GM06990 (cell line): ENCODE measurements around the gene MAP3K6.

ENCODE experiments used
- DNase-seq: peaks from one replicate; pipeline ENCODE4 v3.0.0-alpha.2; 2011; ENCODE audit not compliant: insufficient read length; ENCODE audit errors: extremely low read depth
- H3K27me3 ChIP-seq: replicated peaks from 2 replicates; pipeline ENCODE4 v1.6.0; 2011; ENCODE audit warnings: low read length; ENCODE audit not compliant: control insufficient read depth, insufficient read depth
- H3K36me3 ChIP-seq: 2 replicates; pipeline ENCODE4 v1.5.1; 2011; ENCODE audit warnings: low read length; ENCODE audit not compliant: control insufficient read depth, insufficient read depth
- H3K4me3 ChIP-seq: replicated peaks from 2 replicates; pipeline ENCODE4 v1.5.1; 2011; ENCODE audit warnings: low read depth, mild to moderate bottlenecking, control low read depth, low read length
- TF ChIP-seq, protein P1 (sequence below): IDR thresholded peaks from 2 replicates; pipeline ENCODE4 v1.5.1; 2011; ENCODE audit warnings: low read length, control low read depth, mild to moderate bottlenecking, inconsistent platforms; ENCODE audit not compliant: insufficient read depth, poor library complexity, severe bottlenecking

MAP3K6 gene

DNA sequence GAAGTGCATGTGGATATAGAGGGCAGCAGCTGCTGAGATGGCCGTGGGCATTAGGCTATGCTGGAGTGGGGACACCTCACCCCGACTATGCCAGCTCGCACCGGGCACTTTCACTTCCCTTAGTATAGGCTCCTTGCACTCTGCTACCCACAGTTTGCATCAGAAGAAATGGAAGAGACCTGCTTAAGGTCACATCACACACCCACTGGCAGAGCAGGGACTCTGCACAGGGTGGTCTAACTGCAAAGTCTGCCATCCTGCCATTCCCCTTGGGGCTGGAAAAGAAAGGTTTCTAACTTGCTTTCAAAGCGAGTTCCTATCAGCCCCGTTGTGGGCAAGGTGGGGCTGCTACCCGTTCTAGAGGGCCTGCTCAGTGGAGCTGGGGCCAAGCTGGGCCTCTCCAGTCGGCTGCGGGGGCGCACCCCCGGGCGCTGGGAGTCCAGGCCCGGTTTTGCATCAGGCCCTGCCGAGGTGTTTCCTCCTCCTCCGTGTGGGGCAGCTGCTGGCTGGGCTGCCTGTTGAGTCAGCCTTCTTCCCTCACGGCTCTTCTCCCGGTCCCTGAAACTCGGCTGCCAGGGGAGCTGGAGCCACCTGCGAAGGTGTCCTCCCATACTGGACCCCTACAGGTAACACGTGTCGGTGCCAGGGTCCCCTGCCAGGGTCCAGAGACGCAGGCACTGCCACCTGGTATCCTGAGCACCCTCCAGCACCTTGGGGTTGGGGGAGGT lies 25.1 kb downstream of the MAP3K6 start, which contains the start of gene SYTL1:
Gene SYTL1 (plus strand): TSS at position 498 of the 728 bp plus-strand sequence. CDS start 3,313 bp downstream, outside the sequence.
- Histone ChIP-seq H3K36me3 (peaks cover 3% of the 10 kb centered on the region), H3K4me3 (peak within 1 kb of the TSS; percentile 76), H3K27me3 (no peaks in the 10 kb centered on the region)
- peak; percentile 84 for DNase-seq
- TF ChIP-seq, protein P1, sequence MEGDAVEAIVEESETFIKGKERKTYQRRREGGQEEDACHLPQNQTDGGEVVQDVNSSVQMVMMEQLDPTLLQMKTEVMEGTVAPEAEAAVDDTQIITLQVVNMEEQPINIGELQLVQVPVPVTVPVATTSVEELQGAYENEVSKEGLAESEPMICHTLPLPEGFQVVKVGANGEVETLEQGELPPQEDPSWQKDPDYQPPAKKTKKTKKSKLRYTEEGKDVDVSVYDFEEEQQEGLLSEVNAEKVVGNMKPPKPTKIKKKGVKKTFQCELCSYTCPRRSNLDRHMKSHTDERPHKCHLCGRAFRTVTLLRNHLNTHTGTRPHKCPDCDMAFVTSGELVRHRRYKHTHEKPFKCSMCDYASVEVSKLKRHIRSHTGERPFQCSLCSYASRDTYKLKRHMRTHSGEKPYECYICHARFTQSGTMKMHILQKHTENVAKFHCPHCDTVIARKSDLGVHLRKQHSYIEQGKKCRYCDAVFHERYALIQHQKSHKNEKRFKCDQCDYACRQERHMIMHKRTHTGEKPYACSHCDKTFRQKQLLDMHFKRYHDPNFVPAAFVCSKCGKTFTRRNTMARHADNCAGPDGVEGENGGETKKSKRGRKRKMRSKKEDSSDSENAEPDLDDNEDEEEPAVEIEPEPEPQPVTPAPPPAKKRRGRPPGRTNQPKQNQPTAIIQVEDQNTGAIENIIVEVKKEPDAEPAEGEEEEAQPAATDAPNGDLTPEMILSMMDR: no peak

DNA sequence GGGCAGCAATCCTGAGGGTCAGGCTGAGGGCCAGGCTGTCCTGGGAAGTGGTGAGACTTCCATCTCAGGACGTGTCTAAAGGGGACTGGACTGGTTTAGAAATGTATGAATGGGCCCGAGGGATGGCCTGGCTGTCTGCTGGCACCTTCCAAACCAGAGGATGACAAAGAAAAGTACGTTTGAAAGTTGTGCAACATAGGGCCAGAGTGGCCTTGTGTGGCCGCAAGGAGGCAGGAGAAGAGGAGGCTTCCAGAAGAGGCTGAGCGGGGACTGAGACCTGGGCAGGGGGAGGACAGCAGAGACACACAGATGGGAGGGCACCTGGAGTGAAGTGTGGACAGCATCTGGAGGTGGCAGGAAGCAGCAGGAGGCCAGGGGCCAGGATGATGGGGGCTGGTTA lies 27.5 kb downstream of the MAP3K6 start:
- no peak for DNase-seq
- H3K4me3 ChIP-seq: no peak overlapping the region
- TF ChIP-seq, protein P1: no peak

DNA sequence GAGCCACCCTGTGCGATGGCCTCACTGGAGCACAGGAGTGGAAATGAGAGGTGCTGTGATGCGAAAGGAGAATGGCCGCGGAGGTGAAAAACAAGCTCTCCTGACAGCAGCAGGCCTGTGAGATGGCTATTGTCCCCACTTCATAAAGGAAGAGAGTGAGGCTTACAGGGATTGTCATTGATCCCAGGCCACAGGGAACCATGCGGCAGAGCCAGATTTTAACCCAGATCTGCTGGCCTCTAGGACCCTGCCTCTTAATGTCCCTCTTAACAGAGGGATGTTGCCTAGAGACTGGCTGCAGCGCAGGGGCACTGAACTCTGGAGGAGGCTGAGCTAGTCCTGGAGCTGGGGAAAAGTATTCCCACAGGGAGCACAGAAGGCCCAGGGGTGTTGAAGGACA lies 28.0 kb downstream of the MAP3K6 start:
- TF ChIP-seq, protein P1: no peak
- no peaks in the 10 kb centered on the region for H3K27me3 ChIP-seq
- no peak overlapping the region for H3K4me3 ChIP-seq
- peaks cover 24% of the 10 kb centered on the region for H3K36me3 ChIP-seq
- no peak for DNase-seq

More for the DNA sequence above, 27.5 kb downstream of the MAP3K6 start:
- Histone ChIP-seq H3K27me3 (no peaks in the 10 kb centered on the region), H3K36me3 (peaks cover 19% of the 10 kb centered on the region)

DNA sequence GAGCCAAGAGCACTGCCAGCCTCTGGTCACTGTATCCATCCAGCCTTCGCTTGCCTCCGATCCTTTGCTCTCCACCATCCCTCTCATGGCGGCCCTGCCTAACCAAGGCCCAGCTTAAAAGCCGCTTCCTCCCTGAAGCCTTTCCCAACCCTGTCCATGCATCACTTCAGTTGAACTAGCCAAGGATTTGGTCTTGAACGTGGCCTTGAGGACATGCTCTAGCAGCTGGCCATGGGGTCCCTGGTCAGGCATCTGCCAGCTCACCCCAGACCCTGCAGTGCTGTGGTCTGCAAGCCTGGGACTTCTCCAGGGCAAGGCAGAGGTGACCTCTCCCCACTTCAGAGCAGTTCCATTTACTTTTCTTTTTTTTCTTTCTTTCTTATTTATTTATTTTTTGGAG lies 30.0 kb downstream of the MAP3K6 start:
- no peak for DNase-seq
- H3K36me3 ChIP-seq: peaks cover 40% of the 10 kb centered on the region
- H3K4me3 ChIP-seq: no peak overlapping the region
- TF ChIP-seq, protein P1: no peak
- no peaks in the 10 kb centered on the region for H3K27me3 ChIP-seq

DNA sequence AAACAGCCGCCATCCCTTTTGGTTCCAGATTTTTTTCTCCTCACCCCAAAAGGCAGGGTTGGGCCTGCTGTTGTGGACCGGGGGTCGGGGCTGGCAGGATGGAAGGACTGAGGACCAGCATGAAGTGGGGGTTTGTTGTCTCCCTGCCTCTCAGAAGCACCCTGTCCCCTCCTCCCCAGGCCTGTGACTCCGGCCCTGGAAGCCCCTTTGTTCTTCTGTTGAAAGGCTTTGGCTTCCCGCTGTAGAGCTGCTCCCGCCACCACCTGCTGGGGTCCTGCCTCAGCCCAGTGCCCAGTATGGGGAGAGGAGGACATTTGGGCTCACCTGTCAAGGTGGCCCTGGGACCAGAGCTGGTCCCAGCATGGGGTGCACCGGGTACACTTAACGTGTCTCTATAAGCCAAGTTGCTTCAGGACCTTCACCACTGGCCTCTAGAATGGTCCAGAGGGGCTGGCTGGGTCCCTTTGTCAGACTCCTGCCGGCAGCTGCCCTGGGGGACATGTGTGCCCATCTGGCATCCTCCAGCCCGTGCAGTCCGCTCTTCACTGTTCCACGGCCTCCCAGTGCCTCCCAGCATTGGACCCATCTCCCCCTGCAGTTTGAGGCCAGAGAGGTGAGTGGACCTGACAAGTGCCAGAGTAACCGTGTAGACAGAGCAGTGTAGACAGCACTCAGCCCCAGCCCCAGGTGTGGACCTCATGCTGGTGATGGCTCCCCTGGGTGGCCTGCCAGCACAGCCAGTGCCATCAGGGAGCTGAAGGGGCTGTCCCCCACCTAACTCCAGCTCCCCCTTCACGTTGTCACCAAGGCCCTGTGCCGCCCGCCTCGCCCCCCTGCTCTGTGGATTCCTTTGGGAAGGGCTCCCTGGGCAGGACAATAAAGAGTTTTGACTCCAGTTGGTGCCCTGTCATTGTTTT lies 31.0 kb downstream of the MAP3K6 start:
- TF ChIP-seq, protein P1: no peak
- Histone ChIP-seq H3K27me3 (no peaks in the 10 kb centered on the region), H3K36me3 (peaks cover 47% of the 10 kb centered on the region), H3K4me3 (no peak overlapping the region)
- no peak for DNase-seq
